ENCODE measurements around the gene MEF2A.
"Not testable (repeated sequence)": the region's sequence is repeated elsewhere in the genome, so short reads cannot be mapped to it uniquely, and the experiment has no call there.

Gene MEF2A

DNA sequence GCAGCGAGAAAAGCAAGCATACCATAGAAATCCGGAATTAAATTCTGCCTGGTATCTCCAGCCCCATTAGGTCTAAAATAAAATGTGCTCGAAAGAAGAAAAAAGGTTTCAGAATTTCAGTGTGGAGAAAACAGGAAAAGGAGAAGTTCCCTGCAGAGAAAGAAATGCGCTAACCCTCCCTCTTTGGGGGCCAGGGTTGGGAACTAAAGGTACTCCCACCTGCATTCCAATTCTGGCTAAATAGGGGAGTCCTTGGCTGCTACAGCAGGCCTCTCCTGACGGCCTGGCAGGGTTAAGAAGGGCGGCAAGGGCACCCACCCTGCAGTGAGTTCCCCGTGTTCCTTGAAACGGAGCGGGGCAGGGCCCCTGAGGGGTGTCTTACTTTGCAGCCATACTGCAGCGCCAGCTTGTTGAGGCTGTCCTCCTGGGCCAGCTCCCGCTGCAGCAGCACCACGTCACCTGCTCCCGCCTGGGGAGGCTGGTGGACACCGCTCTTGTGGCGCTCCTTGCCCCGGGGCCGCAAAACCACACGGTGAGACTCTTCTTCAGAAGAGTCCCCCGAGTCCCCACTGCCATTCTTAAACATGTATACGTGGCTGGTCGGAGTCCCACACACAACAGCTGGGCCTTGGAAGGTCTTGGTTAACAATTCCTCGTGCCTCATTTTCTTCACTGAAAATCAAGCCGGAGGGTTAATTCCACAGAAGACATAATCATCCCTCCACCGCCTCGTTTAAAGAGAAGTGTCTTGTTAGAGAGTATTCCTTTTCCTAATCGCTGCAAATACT is 165.7 kb downstream of the MEF2A start:
- DNase-seq (ENCODE audit: low spot score), result no peak

DNA sequence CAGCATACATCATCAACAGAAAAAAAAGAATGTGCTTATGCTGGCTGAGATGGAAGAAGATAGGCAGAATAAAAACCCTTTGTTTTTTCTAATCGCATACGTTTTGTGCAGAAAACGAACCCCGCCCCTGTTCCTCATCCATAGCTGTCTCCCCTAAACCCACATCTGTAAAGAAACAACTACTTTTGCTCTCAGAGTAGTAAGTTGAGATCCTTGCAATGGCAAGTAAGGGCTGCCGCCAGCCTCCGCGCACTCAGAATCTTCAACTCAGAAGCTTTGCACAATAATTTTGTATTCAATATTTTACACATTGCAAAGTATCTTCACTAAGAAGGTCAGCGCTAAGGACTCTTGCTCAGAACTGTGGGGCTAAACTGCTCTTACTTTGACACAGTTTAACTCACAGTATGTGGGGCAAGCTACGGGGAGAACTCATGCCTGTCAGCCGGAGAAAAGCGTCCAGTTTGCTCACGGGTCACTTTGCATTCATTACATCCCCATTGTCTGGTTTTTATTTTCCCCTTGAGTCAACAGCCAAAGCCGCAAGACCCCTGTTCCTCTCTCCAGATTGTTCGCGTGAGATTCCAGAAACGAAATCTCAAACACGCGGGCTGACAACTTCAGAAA is 166.5 kb downstream of the MEF2A start:
- DNase-seq (ENCODE audit: low spot score), result no peak

DNA sequence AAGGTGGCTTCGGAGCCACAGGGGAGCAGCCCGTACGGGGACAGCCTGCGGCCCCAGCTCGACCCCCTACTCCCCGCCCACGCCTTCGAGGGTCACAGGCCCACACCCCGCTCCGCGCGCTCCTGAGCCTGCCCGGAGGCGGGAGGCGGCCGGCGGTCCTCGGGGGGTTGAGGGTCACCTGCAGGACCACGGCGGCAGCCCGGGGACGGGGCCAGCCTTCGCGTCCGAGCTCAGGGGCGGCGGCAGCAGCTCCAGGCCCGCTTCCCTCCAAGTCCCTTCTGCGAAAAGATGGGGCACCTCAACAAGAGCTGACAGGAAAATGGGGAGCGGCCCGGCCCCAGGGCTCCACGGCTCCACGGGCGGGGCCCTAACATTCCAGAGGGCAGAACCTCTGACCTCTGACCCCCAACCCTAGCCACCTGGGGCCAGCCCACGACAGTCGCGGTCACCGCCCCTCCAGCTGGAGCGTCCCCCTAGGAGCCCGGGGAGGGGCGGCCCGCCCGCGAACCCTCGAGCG is 167.0 kb downstream of the MEF2A start:
- DNase-seq (ENCODE audit: low spot score), result no peak

DNA sequence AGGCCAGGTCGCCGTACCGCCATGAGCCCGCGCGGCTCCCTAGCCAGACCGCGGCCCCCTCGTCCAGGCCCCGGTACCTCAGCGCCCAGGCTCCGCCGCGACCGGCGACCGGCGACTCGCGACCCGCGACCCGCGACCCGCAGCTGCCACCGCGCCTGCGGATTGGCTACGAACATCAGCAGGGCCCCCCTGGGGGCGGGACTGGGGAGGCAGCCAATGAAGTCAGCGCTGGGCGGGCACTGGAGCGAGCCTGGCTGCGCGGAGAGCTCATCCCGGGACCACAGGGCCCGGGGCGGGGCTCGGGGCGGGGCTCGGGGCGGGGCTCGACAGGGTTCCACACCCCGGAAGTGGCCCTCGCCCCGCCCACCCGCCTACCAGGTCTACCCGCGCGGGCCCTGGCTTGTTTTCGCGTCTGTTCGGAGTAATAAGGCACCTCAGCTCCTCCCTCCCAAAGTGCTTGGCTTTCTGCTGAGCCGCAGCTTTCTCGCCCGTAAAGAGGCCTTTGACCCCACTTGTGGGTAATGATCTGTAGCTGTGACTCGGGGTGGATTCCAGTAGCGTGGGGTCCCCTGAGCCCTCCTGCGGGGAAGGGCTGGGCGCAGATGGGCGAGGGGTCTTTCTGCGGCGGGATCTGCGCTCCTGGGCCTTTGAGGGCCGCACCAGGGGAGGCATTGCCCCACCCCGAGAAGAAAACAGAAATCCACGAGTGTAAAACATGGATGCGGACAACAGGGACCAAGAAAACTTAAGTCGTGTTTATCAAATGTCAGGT is 167.7 kb downstream of the MEF2A start, which contains the start of gene LYSMD4:
Gene LYSMD4 (minus strand): TSS at position 170 of the 772 bp plus-strand sequence. CDS start 1,438 bp downstream, outside the sequence.
- peak; percentile 99 for DNase-seq (ENCODE audit: low spot score)

DNA sequence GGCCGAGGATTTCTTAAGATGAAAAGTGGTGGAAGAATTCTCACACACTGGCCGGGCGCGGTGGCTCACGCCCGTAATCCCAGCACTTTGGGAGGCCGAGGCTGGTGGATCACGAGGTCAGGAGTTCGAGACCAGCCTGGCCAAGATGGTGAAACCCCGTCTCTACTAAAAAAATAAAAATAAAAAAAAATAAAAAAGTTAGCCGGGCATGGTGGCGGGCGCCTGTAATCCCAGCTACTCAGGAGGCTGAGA is 168.2 kb downstream of the MEF2A start:
- DNase-seq (ENCODE audit: low spot score), result not testable (repeated sequence)

DNA sequence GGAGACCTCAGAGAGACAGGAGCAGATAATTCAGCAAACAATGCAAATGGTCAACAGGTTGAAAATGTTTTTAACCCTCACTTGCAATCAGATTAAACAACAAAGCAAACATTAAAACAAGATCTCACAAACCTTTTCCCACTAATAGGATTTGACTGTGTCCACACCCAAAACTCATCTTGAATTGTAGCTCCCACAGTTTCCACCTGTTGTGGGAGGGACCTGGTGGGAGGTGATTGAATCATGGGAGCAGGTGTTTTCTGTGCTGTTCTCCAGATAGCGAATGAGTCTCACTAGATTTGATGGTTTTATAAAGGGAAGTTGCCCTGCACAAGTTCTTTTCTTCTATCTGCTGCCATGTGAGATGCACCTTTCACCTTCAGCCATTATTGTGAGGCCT is 168.8 kb downstream of the MEF2A start:
- no peak for DNase-seq (ENCODE audit: low spot score)

DNA sequence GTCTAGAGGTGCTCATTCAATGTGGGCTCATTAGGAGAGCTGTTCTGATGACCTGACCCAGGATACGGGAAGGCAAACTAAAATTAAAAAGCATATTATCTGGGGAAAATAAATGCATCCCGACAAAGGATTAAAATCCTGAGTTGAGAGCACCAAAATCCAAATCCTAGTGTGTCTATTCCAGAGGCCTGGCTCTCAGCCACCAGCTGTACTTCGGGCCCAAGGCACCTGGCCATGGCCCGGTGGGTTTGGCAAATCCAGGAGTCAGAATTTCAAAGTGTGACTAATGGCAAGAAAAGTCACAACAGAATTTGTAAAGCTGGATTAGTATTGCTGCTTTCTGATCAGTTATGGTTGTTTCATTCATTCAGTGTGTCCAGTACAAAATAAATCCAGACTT is 170.1 kb downstream of the MEF2A start:
- DNase-seq (ENCODE audit: low spot score), result no peak

DNA sequence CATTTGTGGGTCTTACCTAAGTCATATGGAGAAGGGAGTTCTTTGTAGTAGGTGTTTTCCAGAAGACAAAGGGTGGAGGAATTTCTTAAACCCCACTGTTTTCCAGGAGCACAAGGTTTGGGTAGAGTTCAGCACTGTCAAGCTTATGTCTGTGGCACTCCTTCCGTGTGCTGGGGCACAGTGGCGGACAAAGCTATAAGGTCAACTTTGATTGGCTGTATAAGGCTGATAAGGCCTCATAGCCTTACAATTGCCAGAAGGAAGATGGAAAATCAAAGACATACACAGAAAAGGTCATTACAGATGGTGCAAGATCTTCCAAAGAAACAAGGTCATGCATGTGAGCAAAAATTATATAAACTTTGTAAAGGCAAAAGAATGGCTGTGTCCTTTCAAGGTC is 170.9 kb downstream of the MEF2A start:
- no peak for DNase-seq (ENCODE audit: low spot score)

DNA sequence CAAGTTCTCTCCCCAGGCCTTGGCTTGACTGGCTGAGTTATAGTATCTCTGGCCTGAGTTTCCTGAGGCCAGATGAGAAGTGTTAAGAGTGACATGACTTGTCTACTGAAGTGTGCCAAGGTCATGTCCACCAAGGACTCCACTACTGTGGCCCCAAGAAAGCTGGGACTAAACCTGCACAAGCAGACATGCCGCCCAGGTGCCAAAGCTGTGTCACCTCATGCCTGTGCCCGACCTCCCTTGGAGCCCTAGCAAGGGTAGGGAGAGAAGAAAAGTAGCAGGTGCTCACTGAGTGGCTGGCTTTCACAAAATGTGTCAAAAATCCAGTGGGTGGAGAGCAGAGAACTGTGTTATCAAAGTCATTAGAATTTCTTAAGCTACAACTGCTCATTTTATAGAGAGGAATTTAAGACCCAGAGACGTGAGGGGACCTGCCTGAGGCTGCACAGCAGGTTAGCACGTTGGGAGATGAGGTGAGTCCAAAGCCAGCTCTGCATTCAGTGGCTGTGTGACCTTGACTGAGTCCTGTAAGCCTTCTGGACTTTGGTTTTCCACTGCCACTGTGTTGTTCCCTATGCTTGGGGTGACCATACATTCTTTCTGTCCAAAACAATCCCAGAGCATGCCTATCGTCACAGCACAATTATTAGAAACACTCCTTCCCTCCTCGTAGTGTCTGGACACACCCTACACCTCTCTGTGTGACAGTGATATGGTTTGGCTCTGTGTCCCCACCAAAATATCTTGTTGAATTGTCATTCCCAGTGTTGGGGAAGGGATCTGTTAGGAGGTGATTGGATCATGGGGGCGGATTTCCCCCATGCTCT is 172.4 kb downstream of the MEF2A start:
- no peak for DNase-seq (ENCODE audit: low spot score)

DNA sequence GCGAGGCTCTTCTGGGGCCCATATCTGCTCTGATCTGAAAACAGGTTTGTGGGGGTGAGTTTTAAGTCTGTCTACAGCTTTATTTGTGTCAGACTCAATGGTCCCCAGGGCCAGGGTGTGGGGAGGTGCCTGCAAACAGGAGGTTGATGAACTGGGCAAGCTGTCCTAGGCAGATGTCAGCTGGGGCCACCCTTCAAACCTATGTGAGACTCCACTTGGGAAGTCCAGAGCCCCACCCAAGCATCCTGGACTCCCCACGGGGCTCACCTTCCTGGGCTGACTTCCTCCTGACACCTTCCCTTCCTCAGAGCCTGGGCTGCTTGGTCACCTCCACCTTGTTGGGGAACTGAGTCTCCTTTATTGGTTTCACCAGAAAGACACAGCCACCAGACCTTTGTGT is 176.1 kb downstream of the MEF2A start:
- no peak for DNase-seq (ENCODE audit: low spot score)

DNA sequence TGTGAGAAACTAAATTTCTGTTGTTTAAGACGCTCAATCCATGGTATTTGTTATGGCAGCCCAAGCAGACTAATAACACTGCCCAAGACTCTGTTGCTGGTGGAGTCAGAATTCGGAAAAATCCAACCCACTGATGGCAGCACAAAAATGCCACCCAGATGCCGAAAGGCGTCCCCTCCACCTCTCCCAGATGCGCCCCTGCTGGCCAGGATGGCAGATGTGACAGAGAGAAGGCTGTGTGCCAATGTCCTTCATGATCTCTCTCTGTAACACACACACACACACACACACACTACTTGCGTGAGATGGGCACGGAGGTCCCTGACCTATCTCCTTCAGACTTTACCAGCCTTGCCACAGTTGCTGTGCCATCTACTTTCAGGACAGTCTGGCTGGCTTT is 178.4 kb downstream of the MEF2A start:
- DNase-seq (ENCODE audit: low spot score), result no peak

DNA sequence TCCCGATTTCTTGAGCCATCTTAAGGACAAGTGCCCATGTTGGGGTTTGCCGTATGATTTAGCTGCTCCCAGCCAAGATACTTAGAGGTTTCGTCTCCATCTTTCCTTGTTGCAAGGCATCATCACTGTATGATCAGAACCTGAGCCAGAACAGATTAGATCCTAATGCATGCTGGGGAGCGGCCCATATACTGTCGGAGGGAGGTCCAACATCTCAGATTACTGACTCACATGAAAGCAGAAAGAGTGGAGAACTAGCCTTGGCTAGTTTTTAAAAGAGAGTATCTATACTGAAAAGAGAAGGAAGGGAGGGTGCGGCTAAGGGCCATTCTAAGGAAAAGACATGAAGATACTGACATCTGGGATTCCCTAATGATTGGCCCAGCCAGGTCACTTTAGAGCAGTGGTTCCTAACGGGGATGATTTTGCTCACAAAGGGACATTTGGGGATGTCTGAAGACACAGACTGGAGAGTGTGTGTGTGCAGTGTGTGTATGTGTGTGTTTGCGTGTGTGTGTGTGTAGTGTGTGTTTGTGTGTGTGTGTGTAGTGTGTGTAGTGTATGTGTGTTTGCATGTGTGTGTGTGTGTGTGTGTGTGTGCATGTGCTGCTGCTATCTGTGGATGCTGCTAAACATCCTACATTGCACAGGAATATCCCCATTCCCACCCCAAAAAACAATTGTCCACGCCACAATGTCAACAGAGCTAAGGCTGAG is 179.7 kb downstream of the MEF2A start:
- no peak for DNase-seq (ENCODE audit: low spot score)

DNA sequence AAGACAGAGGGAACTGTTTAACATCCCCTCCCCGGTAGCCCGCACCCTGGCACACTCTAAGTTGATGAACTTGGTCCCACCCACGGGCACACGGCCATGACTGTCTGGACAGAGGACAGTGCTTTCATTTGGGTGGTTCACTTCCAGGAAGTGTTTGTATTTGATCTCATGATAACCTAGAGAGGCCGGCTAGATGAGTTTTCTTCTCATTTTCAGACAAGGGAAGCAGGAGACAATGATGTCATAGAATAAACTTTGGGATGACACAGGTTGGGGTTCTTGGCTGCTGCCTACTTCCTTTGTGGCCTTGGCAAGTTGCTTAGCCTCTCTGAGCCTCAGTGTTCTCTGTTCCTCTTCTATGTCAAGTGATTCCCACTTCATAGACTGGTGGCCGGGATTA is 183.6 kb downstream of the MEF2A start:
- DNase-seq (ENCODE audit: low spot score), result no peak

DNA sequence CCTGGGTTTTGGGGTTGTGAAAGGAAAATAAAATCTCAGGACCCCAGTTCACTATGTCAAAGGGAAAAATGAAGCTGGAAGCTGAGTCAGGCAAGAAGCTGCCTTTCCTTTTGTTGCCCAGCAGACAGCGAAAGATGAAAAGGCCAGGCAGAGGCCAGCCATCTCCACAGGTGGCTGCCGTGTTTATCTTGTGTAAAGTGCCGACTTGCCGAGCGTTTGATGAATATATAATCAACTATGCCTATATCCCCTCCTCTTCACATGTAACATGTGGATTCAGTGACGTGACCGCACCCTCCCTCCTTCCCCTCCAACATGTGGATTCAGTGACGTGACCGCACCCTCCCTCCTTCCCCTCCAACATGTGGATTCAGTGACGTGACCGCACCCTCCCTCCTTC is 184.5 kb downstream of the MEF2A start:
- not testable (repeated sequence) for DNase-seq (ENCODE audit: low spot score)

DNA sequence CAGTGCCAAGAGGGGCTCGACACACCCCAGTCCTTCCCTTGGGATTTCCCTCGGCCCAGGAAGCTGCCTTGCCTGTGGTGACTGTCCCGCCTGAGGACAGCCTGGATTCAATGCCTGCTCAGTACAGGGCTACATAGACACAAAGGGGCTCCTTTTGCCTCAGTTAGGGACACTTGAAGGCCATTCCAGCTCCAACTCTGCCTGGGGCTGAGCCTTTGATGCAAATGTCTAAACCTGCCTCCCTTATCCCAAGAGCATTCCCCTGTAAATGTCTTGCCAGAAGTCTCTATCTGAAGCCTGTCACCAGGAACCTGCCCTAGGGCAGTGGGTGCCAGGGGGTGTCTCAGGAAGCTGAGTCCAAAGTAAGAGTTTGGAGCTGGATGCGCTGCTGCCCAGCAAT is 186.8 kb downstream of the MEF2A start:
- DNase-seq (ENCODE audit: low spot score), result no peak

DNA sequence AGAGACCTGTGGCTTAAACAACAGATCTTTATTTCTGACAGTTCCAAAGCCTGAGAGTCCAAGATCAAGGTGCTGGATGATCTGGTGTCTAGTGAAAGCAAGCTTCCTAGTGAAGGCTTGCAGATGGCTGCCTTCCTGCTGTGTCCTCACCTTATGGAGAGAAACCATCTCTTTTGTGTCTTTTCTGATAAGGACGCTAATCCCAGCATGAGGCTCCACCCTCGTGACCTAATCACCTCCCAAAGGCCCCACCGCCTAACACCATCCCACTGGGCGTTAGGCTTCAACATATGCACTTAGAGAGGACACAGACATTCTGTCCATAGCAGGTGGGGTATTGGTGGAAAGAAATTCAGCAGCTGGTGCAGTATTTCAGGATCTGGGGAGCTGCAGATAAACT is 187.3 kb downstream of the MEF2A start:
- no peak for DNase-seq (ENCODE audit: low spot score)

DNA sequence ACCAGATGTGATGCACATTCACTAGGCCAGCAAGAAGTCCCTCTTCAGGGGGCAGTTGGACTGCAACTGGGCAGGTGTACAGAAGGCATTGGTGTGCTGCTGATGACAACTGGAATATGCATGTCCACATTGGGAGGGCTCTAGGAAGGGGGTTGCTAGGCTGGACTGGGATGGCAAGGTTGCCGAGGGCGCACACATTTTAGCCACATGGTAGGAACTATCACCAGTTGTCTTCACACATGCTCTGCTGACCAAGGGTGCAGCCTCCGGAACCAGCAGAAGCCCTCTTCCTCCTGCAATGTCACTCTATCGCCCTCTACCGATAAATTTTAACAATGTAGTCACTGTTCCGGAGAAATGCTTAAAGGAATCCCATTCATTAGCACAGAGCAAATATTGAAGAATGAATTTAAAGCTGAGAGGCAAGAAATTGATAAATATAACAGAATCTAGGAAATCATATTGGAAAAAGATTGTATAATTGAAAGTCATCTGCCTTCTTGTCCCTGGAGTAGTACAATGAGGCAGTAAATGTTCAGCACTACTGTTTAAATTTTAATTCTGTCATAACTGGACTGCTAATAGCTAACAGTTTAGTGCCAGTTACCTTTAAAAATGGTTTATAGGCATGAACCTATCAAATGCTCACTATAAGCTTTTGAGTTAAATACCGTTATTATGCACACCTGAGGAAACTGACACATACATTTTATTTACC is 190.1 kb downstream of the MEF2A start:
- peak; percentile 75 for DNase-seq (ENCODE audit: low spot score)

DNA sequence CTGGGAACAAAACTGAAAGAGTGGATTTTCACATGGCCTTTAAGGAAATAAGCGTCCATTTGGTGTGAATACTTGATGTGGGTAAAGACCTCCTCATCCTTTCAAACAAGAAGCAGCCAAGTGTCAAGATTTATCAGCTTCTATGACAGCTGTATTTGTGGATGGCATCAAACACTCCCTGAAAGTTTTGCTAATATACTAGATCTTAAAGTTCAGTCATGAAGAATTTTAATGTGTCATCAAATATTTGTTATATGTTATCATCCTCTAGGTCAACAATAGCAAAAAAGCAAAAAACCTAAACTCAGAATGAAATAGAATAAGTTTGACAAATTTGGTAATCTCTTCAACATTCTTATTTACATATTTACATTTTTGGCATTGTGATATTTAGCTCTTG is 196.5 kb downstream of the MEF2A start:
- no peak for DNase-seq (ENCODE audit: low spot score)

DNA sequence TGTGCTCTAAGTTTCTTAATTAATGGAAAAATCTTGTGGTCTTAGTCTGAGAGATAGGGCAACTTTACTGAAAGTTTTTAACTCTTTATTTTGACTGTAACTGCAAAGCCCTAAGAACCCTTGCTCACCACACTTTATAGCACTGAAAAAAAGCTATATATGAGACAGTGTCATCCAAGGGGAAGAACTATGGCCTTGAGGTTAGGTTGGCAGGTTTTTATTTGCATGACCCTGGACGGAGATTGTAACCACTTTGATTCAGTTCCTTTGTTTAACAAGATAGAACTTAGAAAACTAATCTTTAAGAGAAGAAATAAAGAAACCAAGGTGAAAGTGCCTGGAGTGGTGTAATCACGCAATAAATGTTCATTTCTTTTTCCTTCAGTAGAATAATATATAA is 198.0 kb downstream of the MEF2A start:
- DNase-seq (ENCODE audit: low spot score), result no peak

DNA sequence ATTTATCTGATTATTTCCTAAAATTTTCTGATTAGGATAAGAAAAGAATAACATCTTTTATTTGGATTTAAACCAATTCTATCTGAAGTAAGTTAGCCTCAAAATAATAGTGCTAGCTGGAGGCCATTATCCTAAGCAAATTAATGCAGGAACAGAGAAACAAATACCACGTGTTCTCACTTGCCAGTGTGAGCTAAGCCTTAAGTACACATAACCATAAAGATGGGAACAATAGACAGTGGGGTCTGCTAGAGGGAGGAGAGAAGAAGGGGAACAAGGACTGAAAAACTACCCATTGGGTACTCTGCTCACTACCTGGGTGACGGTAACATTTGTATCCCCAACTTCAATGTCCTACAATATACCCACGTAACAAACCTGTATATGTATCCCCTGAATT is 198.7 kb downstream of the MEF2A start:
- DNase-seq (ENCODE audit: low spot score), result no peak

All from germinal center (tissue), 1 donor.